Stomach (tissue), 4 donors: ENCODE data around the gene TOP2A.

Experiments used
- CTCF ChIP-seq, 7 experiments: fragments of 450-650 bp in 4 of 7; fragments of 200-600 bp in 3 of 7; sonication (generic) in 3 of 7; IDR thresholded peaks; one replicate each; pipeline ENCODE4 v1.5.1; 2016 to 2019; ENCODE audit warnings: antibody characterized with exemption in 7 of 7, control low read depth in 2 of 7, mild to moderate bottlenecking in 1 of 7
- EP300 ChIP-seq: sonication (generic); formaldehyde crosslinking; IDR thresholded peaks from one replicate; pipeline ENCODE4 v1.6.1; 2017; ENCODE audit warnings: antibody characterized with exemption

DNA sequence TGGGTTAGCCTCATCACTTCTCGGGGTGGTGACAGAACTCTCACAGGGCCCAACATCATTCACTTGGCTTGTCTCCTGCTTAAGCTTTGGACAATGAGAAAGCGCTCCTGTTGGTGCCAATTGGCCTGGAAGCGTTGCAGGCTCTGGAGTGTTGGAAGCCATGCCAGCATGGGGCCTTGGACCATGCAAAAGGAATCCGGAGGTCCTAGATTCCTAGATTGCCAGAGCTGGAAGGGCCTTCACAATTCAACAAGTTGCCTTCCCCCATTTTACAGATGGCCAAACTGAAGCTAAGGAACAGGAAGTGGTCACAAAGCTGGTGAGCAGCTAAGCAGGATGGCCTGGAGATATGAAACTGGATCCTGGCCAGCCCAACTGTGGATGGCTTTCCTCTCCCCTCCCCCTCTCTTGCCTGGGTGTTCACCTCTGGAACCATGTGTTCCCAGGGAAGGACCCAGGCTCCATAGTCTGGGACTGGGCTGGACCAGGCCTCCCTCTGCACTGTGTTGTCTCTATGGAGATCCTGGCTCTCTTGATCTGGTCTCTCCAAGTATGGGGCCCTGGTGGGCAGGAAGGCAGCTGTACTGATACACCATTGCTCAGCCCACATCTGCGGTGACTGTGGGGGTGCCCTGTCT is 19.5 kb upstream of the TOP2A start:
- TF ChIP-seq EP300 (no peak), CTCF (IDR thresholded peaks at IDR 0.05) (no peak)
